ENCODE results near the gene TJP3.

TJP3 gene

DNA sequence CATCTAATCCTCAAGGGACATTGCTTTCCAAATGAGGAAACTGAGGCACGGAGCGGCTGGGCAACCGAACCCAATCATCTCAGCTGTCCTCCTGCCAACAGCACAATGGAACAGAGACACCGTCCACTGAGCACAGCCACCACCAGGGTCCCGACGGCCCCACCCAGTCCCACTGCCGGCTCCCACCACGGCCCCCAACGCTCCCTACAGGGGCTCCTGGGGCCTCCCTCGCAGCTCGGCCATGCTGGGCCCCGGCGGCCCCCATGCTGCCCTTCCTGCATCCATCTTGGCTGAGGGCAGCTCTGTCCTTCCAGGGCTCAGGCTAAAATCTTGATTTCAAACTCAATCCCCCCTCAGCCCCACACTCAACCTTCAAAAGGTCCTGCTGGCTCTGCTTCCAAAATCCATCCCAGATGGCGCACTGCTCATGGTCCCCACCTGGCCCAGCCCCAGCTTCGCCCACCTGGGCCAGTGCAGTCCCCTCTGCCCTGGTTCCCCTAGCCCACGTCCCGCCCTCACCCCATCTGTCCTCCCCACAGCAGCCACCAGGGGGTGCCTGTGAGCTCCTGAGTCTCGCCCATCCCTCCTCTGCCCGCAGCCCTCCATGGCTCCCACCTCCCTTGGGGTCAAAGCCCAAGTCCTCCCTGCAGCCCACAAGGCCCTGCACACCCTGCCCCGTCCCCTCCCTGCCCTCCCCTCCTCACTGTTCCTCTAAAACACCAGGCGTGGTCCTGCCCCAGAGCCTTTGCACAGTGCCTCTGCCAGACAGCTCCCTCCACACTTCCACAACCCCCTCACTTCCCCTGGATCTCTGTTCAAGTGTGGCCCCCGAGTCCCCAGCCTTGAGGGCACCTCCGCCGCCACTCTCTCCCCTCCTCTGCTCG, 15.8 kb upstream of the TJP3 start:
- TF ChIP-seq FOXP2 (optimal IDR thresholded peaks at IDR 0.05; ENCODE audit: borderline replicate concordance, extremely low read depth, extremely low read length, insufficient read depth) (no peak), POLR2AphosphoS5 (IDR thresholded peaks at IDR 0.05; ENCODE audit: low read depth, low read length) (no peak), TAF1 (IDR thresholded peaks at IDR 0.05; ENCODE audit: borderline replicate concordance, insufficient read depth, low read length) (no peak), REST (IDR thresholded peaks at IDR 0.05; ENCODE audit: insufficient read depth in 1 of 2, low read depth in 2 of 2, low read length in 2 of 2) (no peak), SIN3A (IDR thresholded peaks at IDR 0.05; ENCODE audit: borderline replicate concordance, insufficient read depth, low read length) (no peak)

DNA sequence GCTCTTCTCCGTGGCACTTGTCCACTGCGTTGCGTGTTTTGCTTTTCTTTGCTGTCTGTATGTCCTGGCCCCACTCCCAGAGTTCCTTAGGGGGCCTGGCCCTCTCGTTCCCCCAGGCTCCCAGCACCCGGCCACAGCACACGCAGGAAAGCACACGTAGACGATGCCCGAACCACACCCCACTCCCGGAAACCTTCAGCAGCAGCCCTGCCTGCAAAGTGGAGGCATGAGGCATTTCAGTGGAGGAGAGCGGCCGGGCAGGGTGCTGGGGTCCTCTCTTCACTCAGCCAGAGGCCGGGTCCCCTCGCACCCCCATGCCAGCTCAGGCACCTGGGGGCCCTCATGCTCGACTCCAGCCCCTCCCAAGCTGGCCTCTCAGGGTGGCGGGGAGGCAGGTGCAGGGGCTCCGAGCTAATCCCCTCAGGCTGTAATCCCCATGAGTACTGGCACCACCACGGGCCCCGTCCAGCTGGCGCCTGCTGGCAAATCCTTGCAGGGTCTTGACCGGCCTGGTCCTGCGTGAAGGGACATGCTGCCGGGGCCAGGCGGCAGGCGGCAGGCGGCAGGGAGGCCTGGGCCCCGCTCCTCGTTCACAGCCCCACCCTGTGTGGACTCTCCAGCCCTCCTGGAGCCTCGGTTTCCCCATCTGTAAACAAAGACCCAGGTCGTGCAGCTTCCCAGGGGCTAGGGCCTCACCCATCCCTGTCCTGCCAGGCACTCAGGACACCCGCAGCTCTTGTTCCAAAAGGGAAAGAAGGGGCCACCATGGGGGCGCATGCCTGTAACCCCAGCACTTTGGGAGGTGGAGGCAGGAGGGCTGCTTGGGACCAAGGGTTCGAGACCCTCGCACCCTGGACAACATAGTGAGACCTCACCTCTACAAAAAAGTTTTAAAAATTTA, 14.9 kb upstream of the TJP3 start:
- TF ChIP-seq POLR2AphosphoS5 (IDR thresholded peaks at IDR 0.05; ENCODE audit: low read depth, low read length) (no peak), SIN3A (IDR thresholded peaks at IDR 0.05; ENCODE audit: borderline replicate concordance, insufficient read depth, low read length) (no peak), TAF1 (IDR thresholded peaks at IDR 0.05; ENCODE audit: borderline replicate concordance, insufficient read depth, low read length) (no peak), REST (IDR thresholded peaks at IDR 0.05; ENCODE audit: insufficient read depth in 1 of 2, low read depth in 2 of 2, low read length in 2 of 2) (no peak), FOXP2 (optimal IDR thresholded peaks at IDR 0.05; ENCODE audit: borderline replicate concordance, extremely low read depth, extremely low read length, insufficient read depth) (no peak)

GRCh38 chr19:3694361-3695123, 13.6 kb upstream of the TJP3 start:
- TF ChIP-seq SIN3A (IDR thresholded peaks at IDR 0.05; ENCODE audit: borderline replicate concordance, insufficient read depth, low read length) (no peak), FOXP2 (optimal IDR thresholded peaks at IDR 0.05; ENCODE audit: borderline replicate concordance, extremely low read depth, extremely low read length, insufficient read depth) (no peak), REST (IDR thresholded peaks at IDR 0.05; ENCODE audit: insufficient read depth in 1 of 2, low read depth in 2 of 2, low read length in 2 of 2) (no peak), TAF1 (IDR thresholded peaks at IDR 0.05; ENCODE audit: borderline replicate concordance, insufficient read depth, low read length) (no peak), POLR2AphosphoS5 (IDR thresholded peaks at IDR 0.05; ENCODE audit: low read depth, low read length) (no peak)

- no peak for TF ChIP-seq SIN3A (IDR thresholded peaks at IDR 0.05; ENCODE audit: borderline replicate concordance, insufficient read depth, low read length)
- TF ChIP-seq TAF1 (IDR thresholded peaks at IDR 0.05; ENCODE audit: borderline replicate concordance, insufficient read depth, low read length), result no peak
Measured at GRCh38 chr19:3695124-3695733, 13.0 kb upstream of the TJP3 start.

All from PFSK-1 (cell line).